Activated naive CD8-positive, alpha-beta T cell treated with anti-CD3 and anti-CD28 coated beads, Interleukin-2, amount 10 ng/mL, durations not matched to agents 7 days and 5 days (primary cell): ENCODE data around the gene NAXD. TPM values are rescaled to one million over a fixed set of nuclear protein-coding genes. Genes with fewer than 3 reads are reported as not detected.
"Not testable (repeated sequence)": the region's sequence is repeated elsewhere in the genome, so short reads cannot be mapped to it uniquely, and the experiment has no call there.

Experiments used
- ATAC-seq: fragments of 150-1000 bp; cut with Tn5 transposase; one replicate; pipeline ENCODE4 v1.10.0; 2021; ENCODE audit warnings: low read depth, moderate library complexity
- POLR2A ChIA-PET: fragments of 350-600 bp; sonication (Branson Sonifier 250); formaldehyde crosslinking; loops from one replicate; lab custom pipeline; 2021; ENCODE audit warnings: antibody characterized with exemption; lab: Charles Lee
- DNase-seq: peaks from one replicate; pipeline ENCODE4 v3.0.0; 2021
- H3K27ac Mint-ChIP-seq: one replicate; pipeline ENCODE4 v1.8.0; 2022; ENCODE audit warnings: mild to moderate bottlenecking, mixed read lengths
- H3K27me3 Mint-ChIP-seq: one replicate; pipeline ENCODE4 v1.8.0; 2022; ENCODE audit warnings: mild to moderate bottlenecking, moderate library complexity, mixed read lengths
- H3K36me3 Mint-ChIP-seq: one replicate; pipeline ENCODE4 v1.8.0; 2021; ENCODE audit warnings: mild to moderate bottlenecking, mixed read lengths
- H3K4me1 Mint-ChIP-seq: one replicate; pipeline ENCODE4 v1.8.0; 2021; ENCODE audit warnings: mixed read lengths
- H3K4me3 Mint-ChIP-seq: one replicate; pipeline ENCODE4 v1.8.0; 2022; ENCODE audit warnings: mild to moderate bottlenecking, moderate library complexity, mixed read lengths
- H3K9me3 Mint-ChIP-seq: one replicate; pipeline ENCODE4 v1.8.0; 2021; ENCODE audit warnings: mixed read lengths
- total RNA-seq, 2 experiments: library from RNA; stranded (reverse); gene quantifications; one replicate each; pipeline ENCODE4 v1.2.3, GENCODE V29; 2021

The NAXD gene
- total RNA-seq, 2 experiments from 2014 or later: 31.3 TPM

GRCh38 chr13:110580800-110581199, 34.5 kb upstream of the NAXD start:
- Mint-ChIP-seq H3K4me1 (peaks cover 8% of the 10 kb centered on the region), H3K4me3 (no peak overlapping the region), H3K27me3 (peaks cover 53% of the 10 kb centered on the region), H3K36me3 (no peaks in the 10 kb centered on the region), H3K9me3 (no peaks in the 10 kb centered on the region), H3K27ac (no peak overlapping the region)
- DNase-seq (no peak), ATAC-seq (no peak)
- POLR2A ChIA-PET: no interaction called here

GRCh38 chr13:110581506-110582185, 33.7 kb upstream of the NAXD start:
- H3K27ac Mint-ChIP-seq: no peak overlapping the region
- peaks cover 3% of the 10 kb centered on the region for H3K4me1 Mint-ChIP-seq
- no peaks in the 10 kb centered on the region for H3K36me3 Mint-ChIP-seq
- POLR2A ChIA-PET: no interaction called here
- no peak overlapping the region for H3K4me3 Mint-ChIP-seq
- DNase-seq (no peak), ATAC-seq (no peak)
- no peaks in the 10 kb centered on the region for H3K9me3 Mint-ChIP-seq
- H3K27me3 Mint-ChIP-seq: peaks cover 49% of the 10 kb centered on the region

- Mint-ChIP-seq H3K4me1 (peaks cover 3% of the 10 kb centered on the region), H3K36me3 (no peaks in the 10 kb centered on the region), H3K27ac (no peak overlapping the region), H3K27me3 (peaks cover 41% of the 10 kb centered on the region), H3K4me3 (no peak overlapping the region), H3K9me3 (no peaks in the 10 kb centered on the region)
- no peak for DNase-seq
- no peak for ATAC-seq
- POLR2A ChIA-PET: no interaction called here
Observed at GRCh38 chr13:110582421-110582954, 32.9 kb upstream of the NAXD start.

GRCh38 chr13:110583178-110583865, 32.0 kb upstream of the NAXD start:
- Mint-ChIP-seq H3K4me1 (peaks cover 3% of the 10 kb centered on the region), H3K4me3 (no peak overlapping the region), H3K27me3 (peaks cover 34% of the 10 kb centered on the region), H3K27ac (no peak overlapping the region), H3K9me3 (no peaks in the 10 kb centered on the region), H3K36me3 (no peaks in the 10 kb centered on the region)
- POLR2A ChIA-PET: no interaction called here
- DNase-seq (no peak), ATAC-seq (no peak)

GRCh38 chr13:110589793-110590390, 25.5 kb upstream of the NAXD start:
- Mint-ChIP-seq H3K4me3 (no peak overlapping the region), H3K27me3 (peaks cover 19% of the 10 kb centered on the region), H3K27ac (no peak overlapping the region), H3K4me1 (peaks cover 3% of the 10 kb centered on the region), H3K36me3 (no peaks in the 10 kb centered on the region), H3K9me3 (no peaks in the 10 kb centered on the region)
- no peak for DNase-seq
- ATAC-seq: no peak
- POLR2A ChIA-PET: no interaction called here

GRCh38 chr13:110590577-110590976, 24.8 kb upstream of the NAXD start:
- peaks cover 3% of the 10 kb centered on the region for H3K4me1 Mint-ChIP-seq
- H3K9me3 Mint-ChIP-seq: no peaks in the 10 kb centered on the region
- DNase-seq (no peak), ATAC-seq (no peak)
- H3K27ac Mint-ChIP-seq: no peak overlapping the region
- H3K4me3 Mint-ChIP-seq: no peak overlapping the region
- POLR2A ChIA-PET: no interaction called here
- H3K36me3 Mint-ChIP-seq: no peaks in the 10 kb centered on the region
- H3K27me3 Mint-ChIP-seq: peaks cover 19% of the 10 kb centered on the region

GRCh38 chr13:110592665-110593064, 22.7 kb upstream of the NAXD start:
- Mint-ChIP-seq H3K4me3 (no peak overlapping the region), H3K4me1 (peaks cover 3% of the 10 kb centered on the region), H3K9me3 (no peaks in the 10 kb centered on the region), H3K36me3 (no peaks in the 10 kb centered on the region), H3K27me3 (peaks cover 19% of the 10 kb centered on the region), H3K27ac (no peak overlapping the region)
- ATAC-seq (no peak), DNase-seq (no peak)
- POLR2A ChIA-PET: no interaction called here

- Mint-ChIP-seq H3K9me3 (no peaks in the 10 kb centered on the region), H3K27ac (no peak overlapping the region), H3K4me1 (peaks cover 3% of the 10 kb centered on the region), H3K36me3 (no peaks in the 10 kb centered on the region), H3K4me3 (no peak overlapping the region), H3K27me3 (peaks cover 19% of the 10 kb centered on the region)
- DNase-seq (no peak), ATAC-seq (peak; percentile 58)
- POLR2A ChIA-PET: interaction anchor here (0.9 kb wide), 1 partner anchor 17 kb away, joined by 3 read pairs; no protein-coding TSS in a partner anchor
Observed at GRCh38 chr13:110593430-110594130, 21.8 kb upstream of the NAXD start.

GRCh38 chr13:110597041-110597689, 18.2 kb upstream of the NAXD start:
- no peak overlapping the region for H3K27ac Mint-ChIP-seq
- H3K4me1 Mint-ChIP-seq: peaks cover 3% of the 10 kb centered on the region
- ATAC-seq (no peak), DNase-seq (no peak)
- POLR2A ChIA-PET: no interaction called here
- H3K4me3 Mint-ChIP-seq: no peak overlapping the region
- H3K36me3 Mint-ChIP-seq: no peaks in the 10 kb centered on the region
- H3K9me3 Mint-ChIP-seq: no peaks in the 10 kb centered on the region
- H3K27me3 Mint-ChIP-seq: peaks cover 9% of the 10 kb centered on the region

GRCh38 chr13:110600261-110600819, 15.0 kb upstream of the NAXD start:
- no peak overlapping the region for H3K4me3 Mint-ChIP-seq
- no peak overlapping the region for H3K27ac Mint-ChIP-seq
- H3K4me1 Mint-ChIP-seq: no peaks in the 10 kb centered on the region
- POLR2A ChIA-PET: no interaction called here
- DNase-seq (no peak), ATAC-seq (no peak)
- no peaks in the 10 kb centered on the region for H3K9me3 Mint-ChIP-seq
- H3K36me3 Mint-ChIP-seq: no peaks in the 10 kb centered on the region
- H3K27me3 Mint-ChIP-seq: peaks cover 6% of the 10 kb centered on the region

- Mint-ChIP-seq H3K4me1 (no peaks in the 10 kb centered on the region), H3K36me3 (no peaks in the 10 kb centered on the region), H3K27me3 (peaks cover 6% of the 10 kb centered on the region), H3K9me3 (no peaks in the 10 kb centered on the region), H3K4me3 (no peak overlapping the region), H3K27ac (no peak overlapping the region)
- DNase-seq (no peak), ATAC-seq (no peak)
- POLR2A ChIA-PET: no interaction called here
Observed at GRCh38 chr13:110600980-110601379, 14.4 kb upstream of the NAXD start.

GRCh38 chr13:110605132-110605531, 10.2 kb upstream of the NAXD start:
- Mint-ChIP-seq H3K36me3 (no peaks in the 10 kb centered on the region), H3K27me3 (peaks cover 8% of the 10 kb centered on the region), H3K4me1 (no peaks in the 10 kb centered on the region), H3K4me3 (no peak overlapping the region), H3K9me3 (no peaks in the 10 kb centered on the region), H3K27ac (no peak overlapping the region)
- DNase-seq (no peak), ATAC-seq (no peak)
- POLR2A ChIA-PET: no interaction called here

- POLR2A ChIA-PET, H3K36me3 Mint-ChIP-seq, H3K4me1 Mint-ChIP-seq, H3K4me3 Mint-ChIP-seq, H3K27ac Mint-ChIP-seq, H3K27me3 Mint-ChIP-seq, H3K9me3 Mint-ChIP-seq, ATAC-seq, DNase-seq: not testable (repeated sequence)
Observed at GRCh38 chr13:110606281-110606680, 9.1 kb upstream of the NAXD start.
